Tibial artery (tissue), 4 donors: ENCODE results near the gene PCDH12.

Experiments used
- DNase-seq, 2 donors: peaks; one replicate each; pipeline ENCODE4 v3.0.0-alpha.2; 2019
- H3K27ac ChIP-seq, 2 donors: fragments of 200-600 bp; sonication (generic) in 1 of 2; 1 replicate in 1 of 2; 2 replicates in 1 of 2; pipeline ENCODE4 v1.5.1; 2018 to 2019; ENCODE audit warnings: mild to moderate bottlenecking in 1 of 2
- H3K27me3 ChIP-seq, 2 donors: fragments of 200-600 bp; sonication (generic) in 1 of 2; one replicate each; pipeline versions ENCODE4 v1.5.1 to v1.6.0; 2016 to 2019
- H3K36me3 ChIP-seq, 3 donors: fragments of 200-600 bp; sonication (generic) in 2 of 3; one replicate each; pipeline ENCODE4 v1.5.1; 2016 to 2019; ENCODE audit warnings: mild to moderate bottlenecking in 2 of 3
- H3K4me1 ChIP-seq, 4 donors: fragments of 200-600 bp; sonication (generic) in 2 of 4; 1 replicate in 3 of 4; 2 replicates in 1 of 4; pipeline ENCODE4 v1.5.1; 2016 to 2019
- H3K4me3 ChIP-seq, 2 donors: fragments of 200-600 bp; sonication (generic) in 1 of 2; 1 replicate in 1 of 2; 2 replicates in 1 of 2; pipeline ENCODE4 v1.5.1; 2018 to 2019; ENCODE audit warnings: mild to moderate bottlenecking in 2 of 2
- H3K9me3 ChIP-seq, 3 donors: fragments of 200-600 bp; sonication (generic) in 1 of 3; one replicate each; pipeline ENCODE4 v1.5.1; 2016 to 2019
- CTCF ChIP-seq, 2 experiments: fragments of 200-600 bp in 1 of 2; fragments of 450-650 bp in 1 of 2; IDR thresholded peaks; one replicate each; pipeline ENCODE4 v1.5.1; 2017 to 2019; ENCODE audit warnings: antibody characterized with exemption in 2 of 2, mild to moderate bottlenecking in 1 of 2, moderate library complexity in 1 of 2
- intact Hi-C: fragments of 100-400 bp; cut with DNase I; formaldehyde crosslinking; loops from one replicate; pipeline ENCODE4 v1.15.0; 2023; ENCODE audit warnings: low total_unique reads

PCDH12 gene

GRCh38 chr5:141919218-141920119 lies 38.5 kb downstream of the PCDH12 start:
- no peak for TF ChIP-seq CTCF (IDR thresholded peaks at IDR 0.05)
- H3K27me3 ChIP-seq: no peaks in the 10 kb centered on the region
- DNase-seq: peak in 1 of 2 donors; percentile 7
- H3K4me1 ChIP-seq: peaks cover 0 to 14% (median 12%) of the 10 kb centered on the region in 4 donors
- H3K9me3 ChIP-seq: no peaks in the 10 kb centered on the region
- H3K36me3 ChIP-seq: no peaks in the 10 kb centered on the region
- H3K27ac ChIP-seq: no peak overlapping the region
- intact Hi-C loops: no loop called here
- H3K4me3 ChIP-seq: no peak overlapping the region

GRCh38 chr5:141917760-141918159 lies 40.2 kb downstream of the PCDH12 start:
- intact Hi-C loops: no loop called here
- H3K9me3 ChIP-seq: no peaks in the 10 kb centered on the region
- no peak for TF ChIP-seq CTCF (IDR thresholded peaks at IDR 0.05)
- peaks cover 0 to 15% (median 8%) of the 10 kb centered on the region in 4 donors for H3K4me1 ChIP-seq
- no peaks in the 10 kb centered on the region for H3K36me3 ChIP-seq
- peaks cover 0 to 7% of the 10 kb centered on the region in 2 donors for H3K27me3 ChIP-seq
- no peak overlapping the region for H3K4me3 ChIP-seq
- no peak for DNase-seq
- no peak overlapping the region for H3K27ac ChIP-seq

GRCh38 chr5:141916522-141916921 lies 41.5 kb downstream of the PCDH12 start:
- Histone ChIP-seq H3K4me1 (peaks cover 0 to 12% (median 6%) of the 10 kb centered on the region in 4 donors), H3K9me3 (no peaks in the 10 kb centered on the region), H3K4me3 (no peak overlapping the region), H3K27ac (no peak overlapping the region), H3K36me3 (no peaks in the 10 kb centered on the region), H3K27me3 (peaks cover 0 to 9% of the 10 kb centered on the region in 2 donors)
- TF ChIP-seq CTCF (IDR thresholded peaks at IDR 0.05): no peak
- no peak for DNase-seq
- intact Hi-C loops: no loop called here

- Histone ChIP-seq H3K36me3 (no peaks in the 10 kb centered on the region), H3K4me1 (peaks cover 0 to 12% (median 6%) of the 10 kb centered on the region in 4 donors), H3K27ac (no peak overlapping the region), H3K4me3 (no peak overlapping the region), H3K9me3 (no peaks in the 10 kb centered on the region), H3K27me3 (peaks cover 0 to 9% of the 10 kb centered on the region in 2 donors)
- DNase-seq: peak in 1 of 2 donors; percentile 37
- intact Hi-C loops: no loop called here
- TF ChIP-seq CTCF (IDR thresholded peaks at IDR 0.05): no peak
Observed at GRCh38 chr5:141915881-141916336, 42.1 kb downstream of the PCDH12 start.

GRCh38 chr5:141914797-141915196 lies 43.2 kb downstream of the PCDH12 start:
- H3K4me1 ChIP-seq: peaks cover 0 to 12% (median 6%) of the 10 kb centered on the region in 4 donors

More at GRCh38 chr5:141914797-141915196, 43.2 kb downstream of the PCDH12 start:
- intact Hi-C loops: no loop called here
- Histone ChIP-seq H3K4me3 (no peak overlapping the region), H3K36me3 (no peaks in the 10 kb centered on the region), H3K9me3 (no peaks in the 10 kb centered on the region), H3K27me3 (peaks cover 0 to 9% of the 10 kb centered on the region in 2 donors), H3K27ac (no peak overlapping the region)
- no peak for TF ChIP-seq CTCF (IDR thresholded peaks at IDR 0.05)
- DNase-seq: peak in 1 of 2 donors; percentile 28
